ENCODE data around the gene HPSE. TPM values are rescaled to one million over a fixed set of nuclear protein-coding genes. Genes with fewer than 3 reads are reported as not detected.

HPSE gene
- polyA plus RNA-seq, 1 donor from 2014 or later: 0.16 TPM

- no peak for TF ChIP-seq CTCF (IDR thresholded peaks at IDR 0.05; ENCODE audit: poor library complexity, severe bottlenecking)
- TF ChIP-seq REST (IDR thresholded peaks at IDR 0.05; ENCODE audit: borderline replicate concordance): no peak
- TF ChIP-seq TAF1 (IDR thresholded peaks at IDR 0.05; ENCODE audit: low read depth): no peak
- no peak for TF ChIP-seq EZH2 (IDR thresholded peaks at IDR 0.05; ENCODE audit: borderline replicate concordance, insufficient read depth, low read length, poor library complexity, severe bottlenecking)
- TF ChIP-seq MXI1 (conservative IDR thresholded peaks at IDR 0.05; ENCODE audit: poor library complexity, severe bottlenecking): no peak
- no peak for TF ChIP-seq POLR2AphosphoS5 (IDR thresholded peaks at IDR 0.05)
- TF ChIP-seq RAD21 (conservative IDR thresholded peaks at IDR 0.05): no peak
- TF ChIP-seq SMC3 (conservative IDR thresholded peaks at IDR 0.05; ENCODE audit: poor library complexity): no peak
- TF ChIP-seq EP300 (conservative IDR thresholded peaks at IDR 0.05; ENCODE audit: poor library complexity, severe bottlenecking): no peak
- H3K27me3 ChIP-seq (ENCODE audit: insufficient read depth, low read depth, low read length): no peaks in the 10 kb centered on the region
- no peaks in the 10 kb centered on the region for H3K9me3 ChIP-seq (ENCODE audit: low read length)
- H2AFZ ChIP-seq (ENCODE audit: low read depth, low read length): no peak overlapping the region
- no peaks in the 10 kb centered on the region for H3K9me2 ChIP-seq (ENCODE audit: insufficient read depth, low read length)
- H3K4me2 ChIP-seq (ENCODE audit: low read length): no peak overlapping the region
- H3K27ac ChIP-seq (ENCODE audit: low read length): no peak overlapping the region
- no peaks in the 10 kb centered on the region for H4K20me1 ChIP-seq (ENCODE audit: insufficient read depth)
- H3K36me3 ChIP-seq (ENCODE audit: insufficient read depth, low read length): no peaks in the 10 kb centered on the region
- H3F3A ChIP-seq (ENCODE audit: insufficient read depth, low read length, poor library complexity, severe bottlenecking): no peaks in the 10 kb centered on the region
- H3K4me3 ChIP-seq (ENCODE audit: low read length): no peak overlapping the region
- no peaks in the 10 kb centered on the region for H3K79me2 ChIP-seq (replicated peaks; ENCODE audit: insufficient read depth, low read length)
- no peak overlapping the region for H3K9ac ChIP-seq (ENCODE audit: low read length)
Observed at GRCh38 chr4:83361416-83362103, 26.9 kb upstream of the HPSE start.

- Histone ChIP-seq H3F3A (ENCODE audit: insufficient read depth, low read length, poor library complexity, severe bottlenecking) (no peaks in the 10 kb centered on the region), H3K9ac (ENCODE audit: low read length) (no peak overlapping the region), H3K4me3 (ENCODE audit: low read length) (no peak overlapping the region), H3K9me2 (ENCODE audit: insufficient read depth, low read length) (no peaks in the 10 kb centered on the region), H3K27ac (ENCODE audit: low read length) (no peak overlapping the region), H3K4me2 (ENCODE audit: low read length) (no peak overlapping the region), H3K9me3 (ENCODE audit: low read length) (no peaks in the 10 kb centered on the region), H3K27me3 (ENCODE audit: insufficient read depth, low read depth, low read length) (no peaks in the 10 kb centered on the region), H3K79me2 (replicated peaks; ENCODE audit: insufficient read depth, low read length) (no peaks in the 10 kb centered on the region), H2AFZ (ENCODE audit: low read depth, low read length) (no peak overlapping the region), H3K36me3 (ENCODE audit: insufficient read depth, low read length) (no peaks in the 10 kb centered on the region), H4K20me1 (ENCODE audit: insufficient read depth) (no peaks in the 10 kb centered on the region)
- TF ChIP-seq CTCF (IDR thresholded peaks at IDR 0.05; ENCODE audit: poor library complexity, severe bottlenecking) (no peak), REST (IDR thresholded peaks at IDR 0.05; ENCODE audit: borderline replicate concordance) (no peak), SMC3 (conservative IDR thresholded peaks at IDR 0.05; ENCODE audit: poor library complexity) (no peak), TAF1 (IDR thresholded peaks at IDR 0.05; ENCODE audit: low read depth) (no peak), MXI1 (conservative IDR thresholded peaks at IDR 0.05; ENCODE audit: poor library complexity, severe bottlenecking) (no peak), RAD21 (conservative IDR thresholded peaks at IDR 0.05) (no peak), EZH2 (IDR thresholded peaks at IDR 0.05; ENCODE audit: borderline replicate concordance, insufficient read depth, low read length, poor library complexity, severe bottlenecking) (no peak), POLR2AphosphoS5 (IDR thresholded peaks at IDR 0.05) (no peak), EP300 (conservative IDR thresholded peaks at IDR 0.05; ENCODE audit: poor library complexity, severe bottlenecking) (no peak)
Observed at GRCh38 chr4:83360018-83360417, 25.4 kb upstream of the HPSE start.
